ENCODE data around the gene ZNF775. TPM values are rescaled to one million over a fixed set of nuclear protein-coding genes. Genes with fewer than 3 reads are reported as not detected.

Gene ZNF775
- total and polyA plus RNA-seq, 2 of the 13 experiments (the other 11 are each of a cell fraction or from before 2014, with no cell fraction given): 3.1 to 3.2 TPM

- in situ Hi-C loops (cut with HindIII; ENCODE audit: extremely low pct_ligation_motif_present, low pct_unique_long_range_greater_than_20kb): loop anchor here (5.0 kb wide), 1 partner anchor 62 kb away; the partner anchor contains the start of gene RARRES2
- TF ChIP-seq YEATS4 (CRISPR knock-in tag; IDR thresholded peaks at IDR 0.05; ENCODE audit: borderline replicate concordance) (no peak), ARID2 (CRISPR knock-in tag; IDR thresholded peaks at IDR 0.05; ENCODE audit: borderline replicate concordance) (0 out of 2 replicates have a peak, but pooled peaks have one; percentile 39), SAFB2 (CRISPR knock-in tag; IDR thresholded peaks at IDR 0.05; ENCODE audit: borderline replicate concordance, low read depth) (no peak), AGO2 (optimal IDR thresholded peaks at IDR 0.05; ENCODE audit: low read depth, low read length) (no peak), ZNF614 (CRISPR knock-in tag; IDR thresholded peaks at IDR 0.05; ENCODE audit: borderline replicate concordance) (no peak), BHLHE40 (IDR thresholded peaks at IDR 0.05; ENCODE audit: low read length) (no peak), ZNF629 (CRISPR knock-in tag; conservative IDR thresholded peaks at IDR 0.05) (peak; percentile 33; the same call in 1 of the 2 replicates), ATM (IDR thresholded peaks at IDR 0.05; ENCODE audit: borderline replicate concordance) (no peak), ZNF34 (CRISPR knock-in tag; IDR thresholded peaks at IDR 0.05; ENCODE audit: borderline replicate concordance) (no peak), ZBTB38 (CRISPR knock-in tag; IDR thresholded peaks at IDR 0.05) (0 out of 2 replicates have a peak, but pooled peaks have one; percentile 44), PRDM15 (CRISPR knock-in tag; IDR thresholded peaks at IDR 0.05) (no peak), NCOR1 (IDR thresholded peaks at IDR 0.05; ENCODE audit: borderline replicate concordance, low read length) (no peak), CAMTA2 (CRISPR knock-in tag; IDR thresholded peaks at IDR 0.05; ENCODE audit: borderline replicate concordance) (no peak)
- TF ChIP-seq, protein P1, sequence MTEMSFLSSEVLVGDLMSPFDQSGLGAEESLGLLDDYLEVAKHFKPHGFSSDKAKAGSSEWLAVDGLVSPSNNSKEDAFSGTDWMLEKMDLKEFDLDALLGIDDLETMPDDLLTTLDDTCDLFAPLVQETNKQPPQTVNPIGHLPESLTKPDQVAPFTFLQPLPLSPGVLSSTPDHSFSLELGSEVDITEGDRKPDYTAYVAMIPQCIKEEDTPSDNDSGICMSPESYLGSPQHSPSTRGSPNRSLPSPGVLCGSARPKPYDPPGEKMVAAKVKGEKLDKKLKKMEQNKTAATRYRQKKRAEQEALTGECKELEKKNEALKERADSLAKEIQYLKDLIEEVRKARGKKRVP (CRISPR knock-in tag; IDR thresholded peaks at IDR 0.05): no peak
- TF ChIP-seq, protein P2, sequence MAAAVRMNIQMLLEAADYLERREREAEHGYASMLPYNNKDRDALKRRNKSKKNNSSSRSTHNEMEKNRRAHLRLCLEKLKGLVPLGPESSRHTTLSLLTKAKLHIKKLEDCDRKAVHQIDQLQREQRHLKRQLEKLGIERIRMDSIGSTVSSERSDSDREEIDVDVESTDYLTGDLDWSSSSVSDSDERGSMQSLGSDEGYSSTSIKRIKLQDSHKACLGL (CRISPR knock-in tag; IDR thresholded peaks at IDR 0.05): no peak
- TF ChIP-seq, protein P3, sequence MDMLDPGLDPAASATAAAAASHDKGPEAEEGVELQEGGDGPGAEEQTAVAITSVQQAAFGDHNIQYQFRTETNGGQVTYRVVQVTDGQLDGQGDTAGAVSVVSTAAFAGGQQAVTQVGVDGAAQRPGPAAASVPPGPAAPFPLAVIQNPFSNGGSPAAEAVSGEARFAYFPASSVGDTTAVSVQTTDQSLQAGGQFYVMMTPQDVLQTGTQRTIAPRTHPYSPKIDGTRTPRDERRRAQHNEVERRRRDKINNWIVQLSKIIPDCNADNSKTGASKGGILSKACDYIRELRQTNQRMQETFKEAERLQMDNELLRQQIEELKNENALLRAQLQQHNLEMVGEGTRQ (IDR thresholded peaks at IDR 0.05; ENCODE audit: low read depth, low read length): no peak
- TF ChIP-seq, protein P3 (CRISPR knock-in tag; IDR thresholded peaks at IDR 0.05; ENCODE audit: borderline replicate concordance): no peak
These were observed 25.2 kb downstream of the ZNF775 start for GRCh38 chr7:150404172-150404804.

More at GRCh38 chr7:150404172-150404804, 25.2 kb downstream of the ZNF775 start:
- no peaks in the 10 kb centered on the region for H3K79me2 ChIP-seq (ENCODE audit: insufficient read depth, low read length)
- ChIA-PET POLR2A (interaction anchor here (0.8 to 8.8 kb wide), 9 partner anchors 11 to 81 kb away, joined by 3 to 181 read pairs (median 5); partner anchors contain the start of genes ACTR3C, LRRC61 and REPIN1), CTCF (ENCODE audit: low intra/inter-chr PET ratio, low total read pairs) (no interaction called here)
- 25% methylated on average over 16 of the region's 16 CpGs for WGBS (ENCODE audit: low lambda C conversion rate)
- TSS peak; percentile 89 for BruUV-seq (replicated peaks)
- peak overlapping the region; percentile 69 for H3K27ac ChIP-seq (ENCODE audit: extremely low read length, insufficient read depth, low read length)
- H3K9me3 ChIP-seq (ENCODE audit: low read length): no peaks in the 10 kb centered on the region
- no peak overlapping the region for H2AFZ ChIP-seq (ENCODE audit: low read length)
- intact Hi-C loops (cut with micrococcal nuclease; ENCODE audit: unreplicated experiment): loop anchor here (2.0 kb wide), 1 partner anchor 15 kb away; no protein-coding TSS in a partner anchor
- H3K4me2 ChIP-seq (ENCODE audit: low read depth, low read length): peak overlapping the region; percentile 94
- peaks cover 70% of the 10 kb centered on the region for H3K4me1 ChIP-seq (ENCODE audit: insufficient read depth, low read length)
- H3K27me3 ChIP-seq (ENCODE audit: control insufficient read depth in 1 of 2, insufficient read depth in 2 of 2, low read length in 2 of 2): no peaks in the 10 kb centered on the region
- no peak for FAIRE-seq
- H3K36me3 ChIP-seq (replicated peaks in 1 of 2; ENCODE audit: control insufficient read depth in 1 of 2, insufficient read depth in 2 of 2, low read length in 2 of 2): no peaks in the 10 kb centered on the region
- peak overlapping the region; percentile 75 to 81 (median 79) for H3K4me3 ChIP-seq (replicated peaks in 1 of 3; ENCODE audit: insufficient read depth in 1 of 3, low read depth in 2 of 3, low read length in 3 of 3)
- no peaks in the 10 kb centered on the region for H4K20me1 ChIP-seq (ENCODE audit: insufficient read depth, low read length)
- H3K9ac ChIP-seq (ENCODE audit: insufficient read depth, low read depth, low read length): peak overlapping the region; percentile 83
- no peak for ATAC-seq
- no peak for DNase-seq (ENCODE audit: low spot score)
